Placental epithelial cell (primary cell): ENCODE measurements around the gene GPR21. TPM values are rescaled to one million over a fixed set of nuclear protein-coding genes. Genes with fewer than 3 reads are reported as not detected.

ENCODE experiments used
- small RNA-seq: library from RNA; depleted of rRNA; stranded (forward); fragments of <200 nt; gene quantifications from one replicate; pipeline ENCODE3, GENCODE V24; 2012
- total RNA-seq: library from RNA; depleted of rRNA; stranded (reverse); fragments of >200 nt; gene quantifications from 2 replicates; pipeline ENCODE4 v1.2.3, GENCODE V29; 2012

GPR21 gene, protein sequence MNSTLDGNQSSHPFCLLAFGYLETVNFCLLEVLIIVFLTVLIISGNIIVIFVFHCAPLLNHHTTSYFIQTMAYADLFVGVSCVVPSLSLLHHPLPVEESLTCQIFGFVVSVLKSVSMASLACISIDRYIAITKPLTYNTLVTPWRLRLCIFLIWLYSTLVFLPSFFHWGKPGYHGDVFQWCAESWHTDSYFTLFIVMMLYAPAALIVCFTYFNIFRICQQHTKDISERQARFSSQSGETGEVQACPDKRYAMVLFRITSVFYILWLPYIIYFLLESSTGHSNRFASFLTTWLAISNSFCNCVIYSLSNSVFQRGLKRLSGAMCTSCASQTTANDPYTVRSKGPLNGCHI
- 1.8 and 3.5 TPM in 2 replicates for total RNA-seq

DNA sequence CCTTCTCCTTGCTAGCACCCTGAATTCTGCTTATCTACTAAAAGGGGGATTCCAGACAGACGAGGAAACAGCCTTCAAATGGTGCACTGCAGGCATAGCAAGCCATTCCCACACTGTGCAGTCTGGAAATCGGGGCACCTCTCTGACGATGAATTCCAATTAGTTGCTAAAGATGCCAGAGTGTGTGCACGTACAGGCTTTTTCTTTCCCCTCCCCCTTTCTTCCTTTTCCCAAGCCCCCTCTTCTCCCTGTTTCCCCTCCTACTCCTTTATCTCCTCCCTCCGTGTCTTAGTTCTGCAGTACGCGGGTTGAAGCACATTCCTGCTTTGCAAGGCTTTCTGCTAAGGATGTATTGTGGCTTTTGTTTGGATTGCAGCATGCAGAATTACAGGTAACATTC is at the start of gene GPR21:
Gene GPR21 (plus strand): TSS at position 316 of the 400 bp plus-strand sequence. CDS start 900 bp downstream, outside the sequence.

Small RNA genes within 50 kb of the gene (small RNA-seq; reads per million reads assigned to genes)
- not detected for gene GPR21

Other genes starting within 250 kb of the GPR21 start
- not detected in 2 replicates for gene OR5C1, start 244.7 kb upstream of the GPR21 start, total RNA-seq
- not detected in 2 replicates for gene OR1K1, start 233.5 kb upstream of the GPR21 start, total RNA-seq
- gene PDCL, start 205.1 kb upstream of the GPR21 start, total RNA-seq: 27.9 and 33.0 TPM in 2 replicates
- 35.3 and 38.3 TPM in 2 replicates for gene RC3H2, start 128.3 kb upstream of the GPR21 start, total RNA-seq
- 10.6 and 16.2 TPM in 2 replicates for gene ZBTB6, start 120.3 kb upstream of the GPR21 start, total RNA-seq
- 2.5 and 3.5 TPM in 2 replicates for gene ZBTB26, start 102.2 kb upstream of the GPR21 start, total RNA-seq
- 63.1 and 71.1 TPM in 2 replicates for gene RABGAP1, start 92.6 kb upstream of the GPR21 start, total RNA-seq
- 3.1 and 5.7 TPM in 2 replicates for gene STRBP, start 234.9 kb downstream of the GPR21 start, total RNA-seq